GM21723 (cell line): ENCODE results near the gene ARIH1.
"Not testable (repeated sequence)": the region's sequence is repeated elsewhere in the genome, so short reads cannot be mapped to it uniquely, and the experiment has no call there.

Source experiments
- ATAC-seq: cut with Tn5 transposase; IDR thresholded peaks from one replicate; pipeline ENCODE4 v1.9.1; 2021; ENCODE audit warnings: mild to moderate bottlenecking, moderate library complexity; ENCODE audit not compliant: unreplicated experiment

Gene ARIH1

GRCh38 chr15:72593838-72594237, 119.7 kb downstream of the ARIH1 start:
- no peak for ATAC-seq

GRCh38 chr15:72599855-72600464, 125.8 kb downstream of the ARIH1 start:
- ATAC-seq: no peak

- ATAC-seq: no peak
These were observed 130.7 kb downstream of the ARIH1 start for GRCh38 chr15:72604794-72605193.

- not testable (repeated sequence) for ATAC-seq
These were observed 134.0 kb downstream of the ARIH1 start for GRCh38 chr15:72608084-72608483.

GRCh38 chr15:72609862-72610261, 135.7 kb downstream of the ARIH1 start:
- ATAC-seq: no peak

- ATAC-seq: not testable (repeated sequence)
These were observed 138.2 kb downstream of the ARIH1 start for GRCh38 chr15:72612324-72612723.

- no peak for ATAC-seq
These were observed 140.8 kb downstream of the ARIH1 start for GRCh38 chr15:72614810-72615532.

- not testable (repeated sequence) for ATAC-seq
These were observed 141.6 kb downstream of the ARIH1 start for GRCh38 chr15:72615533-72616233.

- ATAC-seq: no peak
These were observed 142.5 kb downstream of the ARIH1 start for GRCh38 chr15:72616491-72617210.

GRCh38 chr15:72623854-72624253, 149.7 kb downstream of the ARIH1 start:
- not testable (repeated sequence) for ATAC-seq

- not testable (repeated sequence) for ATAC-seq
These were observed 152.0 kb downstream of the ARIH1 start for GRCh38 chr15:72626153-72626552.

- not testable (repeated sequence) for ATAC-seq
These were observed 154.3 kb downstream of the ARIH1 start for GRCh38 chr15:72628249-72629067.

GRCh38 chr15:72629068-72629570, 155.0 kb downstream of the ARIH1 start:
- ATAC-seq: not testable (repeated sequence)

GRCh38 chr15:72636519-72637282, 162.6 kb downstream of the ARIH1 start:
- ATAC-seq: peak; percentile 81

GRCh38 chr15:72639759-72640483, 165.8 kb downstream of the ARIH1 start:
- ATAC-seq: not testable (repeated sequence)

GRCh38 chr15:72642271-72642670, 168.1 kb downstream of the ARIH1 start:
- ATAC-seq: not testable (repeated sequence)

GRCh38 chr15:72648631-72649253, 174.6 kb downstream of the ARIH1 start:
- not testable (repeated sequence) for ATAC-seq
